ENCODE measurements around the gene OLFM4. TPM values are rescaled to one million over a fixed set of nuclear protein-coding genes. Genes with fewer than 3 reads are reported as not detected.

The OLFM4 gene
- total RNA-seq, 1 donor from 2014 or later: not detected

DNA sequence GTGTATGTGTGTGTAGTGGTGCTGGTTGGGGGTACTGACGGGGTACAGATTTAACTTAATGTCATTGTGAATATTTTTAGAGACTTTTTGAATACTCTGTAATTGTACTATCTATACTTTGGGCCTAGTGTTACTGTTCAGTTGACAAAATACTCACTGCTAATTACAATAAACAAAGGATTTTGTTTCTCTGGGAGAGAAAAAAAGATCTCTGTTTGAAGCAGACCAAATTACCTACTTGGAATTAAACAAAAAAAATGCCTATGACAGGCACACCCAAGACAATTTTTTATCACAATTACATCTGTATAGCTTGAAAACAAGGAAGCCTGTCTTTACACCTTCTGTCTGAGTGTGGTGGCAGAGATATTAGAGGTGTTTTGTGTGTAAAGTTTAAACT is 45.1 kb downstream of the OLFM4 start:
- intact Hi-C loops (cut with DNase I): no loop called here
- no peak overlapping the region for H3K27ac ChIP-seq
- H3K9me3 ChIP-seq: no peaks in the 10 kb centered on the region
- no peaks in the 10 kb centered on the region for H3K4me1 ChIP-seq
- no peak for DNase-seq (ENCODE audit: low spot score in 2 of 2)
- no peaks in the 10 kb centered on the region for H3K27me3 ChIP-seq
- no peaks in the 10 kb centered on the region for H3K36me3 ChIP-seq
- TF ChIP-seq, protein P1, sequence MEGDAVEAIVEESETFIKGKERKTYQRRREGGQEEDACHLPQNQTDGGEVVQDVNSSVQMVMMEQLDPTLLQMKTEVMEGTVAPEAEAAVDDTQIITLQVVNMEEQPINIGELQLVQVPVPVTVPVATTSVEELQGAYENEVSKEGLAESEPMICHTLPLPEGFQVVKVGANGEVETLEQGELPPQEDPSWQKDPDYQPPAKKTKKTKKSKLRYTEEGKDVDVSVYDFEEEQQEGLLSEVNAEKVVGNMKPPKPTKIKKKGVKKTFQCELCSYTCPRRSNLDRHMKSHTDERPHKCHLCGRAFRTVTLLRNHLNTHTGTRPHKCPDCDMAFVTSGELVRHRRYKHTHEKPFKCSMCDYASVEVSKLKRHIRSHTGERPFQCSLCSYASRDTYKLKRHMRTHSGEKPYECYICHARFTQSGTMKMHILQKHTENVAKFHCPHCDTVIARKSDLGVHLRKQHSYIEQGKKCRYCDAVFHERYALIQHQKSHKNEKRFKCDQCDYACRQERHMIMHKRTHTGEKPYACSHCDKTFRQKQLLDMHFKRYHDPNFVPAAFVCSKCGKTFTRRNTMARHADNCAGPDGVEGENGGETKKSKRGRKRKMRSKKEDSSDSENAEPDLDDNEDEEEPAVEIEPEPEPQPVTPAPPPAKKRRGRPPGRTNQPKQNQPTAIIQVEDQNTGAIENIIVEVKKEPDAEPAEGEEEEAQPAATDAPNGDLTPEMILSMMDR (IDR thresholded peaks at IDR 0.05): no peak
- no peak overlapping the region for H3K4me3 ChIP-seq

DNA sequence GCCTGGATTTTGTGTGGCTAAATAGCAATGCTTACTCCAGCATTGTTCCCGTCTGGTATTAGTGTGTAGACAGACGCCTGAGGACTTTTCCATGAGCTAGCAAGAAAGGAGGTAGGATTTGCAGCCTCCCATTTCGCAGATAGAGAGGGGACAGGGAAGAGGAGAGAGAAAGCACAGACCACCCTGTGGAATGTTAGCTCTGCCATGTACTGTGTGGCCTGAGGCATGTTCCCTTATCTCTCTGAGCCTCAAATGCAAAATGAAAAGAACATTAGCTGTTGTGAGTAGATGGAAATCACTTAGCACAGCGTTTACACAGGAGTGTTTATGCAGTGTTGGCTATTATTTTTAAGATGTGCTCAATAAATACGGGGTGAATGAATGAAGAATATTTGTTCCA is 45.5 kb downstream of the OLFM4 start:
- TF ChIP-seq, protein P1 (IDR thresholded peaks at IDR 0.05): no peak
- no peak for DNase-seq (ENCODE audit: low spot score in 2 of 2)
- no peak overlapping the region for H3K27ac ChIP-seq
- intact Hi-C loops (cut with DNase I): no loop called here
- H3K36me3 ChIP-seq: no peaks in the 10 kb centered on the region
- no peaks in the 10 kb centered on the region for H3K4me1 ChIP-seq
- no peaks in the 10 kb centered on the region for H3K9me3 ChIP-seq
- no peak overlapping the region for H3K4me3 ChIP-seq
- no peaks in the 10 kb centered on the region for H3K27me3 ChIP-seq

DNA sequence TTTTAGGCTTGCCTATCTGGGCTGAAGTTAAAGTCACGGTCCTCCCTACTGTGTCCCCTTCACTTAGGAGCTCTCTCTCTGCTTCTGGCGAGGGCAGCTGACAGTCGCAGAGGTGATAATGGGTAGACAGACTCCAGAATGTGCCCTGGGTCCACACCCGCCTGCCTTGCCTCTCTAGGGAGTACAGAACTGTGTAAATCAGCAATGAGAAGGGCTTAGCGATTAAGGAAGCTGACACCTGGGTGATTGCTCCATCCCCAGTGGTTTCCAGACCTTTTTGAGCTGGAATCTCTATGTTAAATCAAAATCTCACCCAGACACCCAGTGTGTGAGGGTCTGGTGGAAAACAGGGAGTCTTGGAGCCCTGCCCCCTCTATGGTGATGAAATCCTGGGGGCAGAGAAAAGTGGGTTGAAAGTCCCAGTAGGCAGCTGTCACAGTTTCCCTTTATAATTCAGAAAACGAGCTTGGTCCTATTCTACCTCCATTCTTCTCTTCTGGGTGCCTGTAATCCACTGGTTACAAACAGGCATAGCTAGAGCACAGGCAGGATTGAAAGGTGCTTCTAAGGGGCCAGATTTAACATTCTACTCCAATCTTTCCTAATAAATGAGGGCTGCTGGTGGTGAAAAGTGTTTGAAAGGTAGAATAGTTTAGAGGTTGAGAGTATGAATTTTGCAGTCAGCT is 46.9 kb downstream of the OLFM4 start:
- no peaks in the 10 kb centered on the region for H3K4me1 ChIP-seq
- intact Hi-C loops (cut with DNase I): no loop called here
- no peak overlapping the region for H3K27ac ChIP-seq

DNA sequence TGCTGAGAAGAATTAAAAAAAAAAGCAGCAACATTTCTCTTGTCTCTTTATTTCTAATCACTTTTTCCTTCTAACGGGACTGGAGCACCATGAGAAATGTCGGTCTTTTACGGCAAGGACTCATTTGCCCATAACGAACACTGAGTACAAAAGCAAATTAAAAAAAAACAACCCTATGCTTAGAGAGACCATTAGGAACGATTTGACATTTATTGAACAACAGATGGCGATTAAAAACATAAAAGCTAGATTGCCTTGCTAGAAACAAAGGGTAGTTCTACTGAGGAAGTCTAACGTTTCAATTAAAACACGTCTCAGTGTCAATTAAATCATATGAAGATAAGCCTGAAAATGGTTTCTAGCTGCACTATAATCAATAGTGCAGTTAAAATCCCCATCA is 51.1 kb downstream of the OLFM4 start:
- no peak overlapping the region for H3K27ac ChIP-seq
- intact Hi-C loops (cut with DNase I): no loop called here
- H3K4me1 ChIP-seq: no peaks in the 10 kb centered on the region
- no peaks in the 10 kb centered on the region for H3K27me3 ChIP-seq
- no peaks in the 10 kb centered on the region for H3K36me3 ChIP-seq
- H3K4me3 ChIP-seq: no peak overlapping the region
- TF ChIP-seq, protein P1 (IDR thresholded peaks at IDR 0.05): no peak
- no peak for DNase-seq (ENCODE audit: low spot score in 2 of 2)
- H3K9me3 ChIP-seq: no peaks in the 10 kb centered on the region

More for the DNA sequence above, 46.9 kb downstream of the OLFM4 start:
- Histone ChIP-seq H3K36me3 (no peaks in the 10 kb centered on the region), H3K9me3 (no peaks in the 10 kb centered on the region), H3K4me3 (no peak overlapping the region), H3K27me3 (no peaks in the 10 kb centered on the region)
- no peak for DNase-seq (ENCODE audit: low spot score in 2 of 2)
- TF ChIP-seq, protein P1 (IDR thresholded peaks at IDR 0.05): no peak

DNA sequence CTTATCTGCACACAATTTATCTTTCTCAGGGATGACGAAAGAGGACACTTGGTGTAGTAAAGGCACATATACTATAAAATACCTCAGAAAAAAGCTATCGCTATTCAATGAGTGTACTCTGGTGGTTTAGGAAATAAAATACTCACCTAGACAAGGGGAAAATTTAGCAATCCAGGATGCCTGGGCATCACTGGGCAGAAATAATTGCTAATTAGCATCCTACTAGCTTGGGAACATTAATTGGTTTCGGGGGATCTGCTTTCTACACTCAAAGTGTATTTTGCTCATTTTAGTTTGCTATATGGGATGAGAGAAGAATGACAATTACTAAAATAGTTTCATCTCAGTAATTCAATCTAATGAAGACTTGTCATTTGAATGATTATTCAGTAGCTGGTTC is 60.3 kb downstream of the OLFM4 start:
- no peaks in the 10 kb centered on the region for H3K4me1 ChIP-seq
- H3K9me3 ChIP-seq: no peaks in the 10 kb centered on the region
- intact Hi-C loops (cut with DNase I): no loop called here
- H3K36me3 ChIP-seq: no peaks in the 10 kb centered on the region
- no peak for DNase-seq (ENCODE audit: low spot score in 2 of 2)
- H3K4me3 ChIP-seq: no peak overlapping the region
- TF ChIP-seq, protein P1 (IDR thresholded peaks at IDR 0.05): no peak
- H3K27me3 ChIP-seq: no peaks in the 10 kb centered on the region
- no peak overlapping the region for H3K27ac ChIP-seq

DNA sequence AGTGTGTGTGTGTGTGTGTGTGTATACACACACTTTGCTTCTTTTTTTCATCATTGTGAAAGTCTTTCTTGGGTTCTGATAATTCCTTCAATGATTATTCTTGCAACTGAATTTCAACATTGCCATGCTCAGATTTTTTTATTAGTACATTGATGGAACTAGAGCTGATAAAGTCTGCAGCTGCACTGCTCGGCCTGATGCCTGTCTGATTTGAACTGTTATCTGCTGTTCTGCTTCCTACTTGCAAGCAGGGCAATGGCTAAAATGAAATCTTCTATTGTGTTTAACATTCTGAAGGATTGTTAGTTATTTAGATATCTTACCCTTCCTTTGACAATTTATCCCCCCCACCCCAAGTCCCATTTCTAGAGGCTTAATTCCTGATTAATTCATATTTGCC is 61.3 kb downstream of the OLFM4 start:
- Histone ChIP-seq H3K4me1 (no peaks in the 10 kb centered on the region), H3K27ac (no peak overlapping the region), H3K9me3 (no peaks in the 10 kb centered on the region), H3K27me3 (no peaks in the 10 kb centered on the region), H3K36me3 (no peaks in the 10 kb centered on the region), H3K4me3 (no peak overlapping the region)
- TF ChIP-seq, protein P1 (IDR thresholded peaks at IDR 0.05): no peak
- DNase-seq (ENCODE audit: low spot score in 2 of 2): no peak
- intact Hi-C loops (cut with DNase I): no loop called here
